SKM-1 (cell line): ENCODE measurements around the gene MYOD1.

Experiments
- DNase-seq: peaks from one replicate; lab custom pipeline; 2025; ENCODE audit not compliant: unreplicated experiment; lab: John Stamatoyannopoulos, UW

MYOD1 gene

DNA sequence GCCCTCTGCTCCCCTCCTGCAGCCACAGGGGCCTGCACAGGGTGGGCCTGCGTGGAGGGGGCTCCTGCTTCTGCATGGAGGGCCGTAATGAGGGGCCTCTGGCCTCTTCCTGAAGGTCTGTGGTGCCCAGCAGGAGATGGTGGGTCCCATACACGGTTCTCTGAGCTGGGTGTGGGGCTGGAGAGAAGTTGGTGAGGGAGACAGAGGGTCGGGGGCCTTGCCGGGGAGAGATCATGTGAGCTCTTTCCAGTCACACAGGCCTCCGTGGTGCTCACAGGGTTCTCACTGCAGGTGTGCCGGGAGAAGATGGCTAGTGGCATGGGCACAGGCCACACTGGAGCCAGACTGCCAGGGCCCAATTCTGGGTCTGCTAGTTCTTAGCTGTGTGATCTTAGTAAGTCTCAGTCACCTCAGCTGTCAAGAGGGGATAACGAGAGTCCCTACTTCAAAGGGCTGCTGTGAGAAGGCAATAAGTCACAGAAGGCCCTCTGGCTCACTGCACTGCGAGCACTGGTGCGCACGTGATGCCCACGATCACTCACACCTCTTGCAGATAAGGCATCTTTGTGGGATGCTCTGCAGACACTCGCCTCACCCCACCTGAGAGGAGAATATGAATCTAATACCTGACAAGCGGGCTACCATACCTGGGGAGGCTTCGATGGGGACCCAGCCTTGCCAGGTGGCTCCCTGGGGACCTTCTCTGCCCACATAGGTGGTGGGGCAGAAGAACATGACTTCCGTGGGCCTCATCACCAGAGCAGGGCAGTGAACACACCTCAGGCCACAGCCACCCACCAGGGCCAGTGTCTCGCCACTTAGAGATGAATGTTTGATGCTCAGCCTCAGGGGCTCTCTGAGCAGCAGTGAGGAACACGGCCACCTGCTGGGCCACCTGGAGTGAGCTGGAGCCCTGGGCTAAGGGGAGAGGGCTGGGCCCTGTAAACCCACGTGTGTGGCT, 29.7 kb downstream of the MYOD1 start:
- DNase-seq = no peak

GRCh38 chr11:17750013-17750800, 30.8 kb downstream of the MYOD1 start:
- DNase-seq = no peak

DNA sequence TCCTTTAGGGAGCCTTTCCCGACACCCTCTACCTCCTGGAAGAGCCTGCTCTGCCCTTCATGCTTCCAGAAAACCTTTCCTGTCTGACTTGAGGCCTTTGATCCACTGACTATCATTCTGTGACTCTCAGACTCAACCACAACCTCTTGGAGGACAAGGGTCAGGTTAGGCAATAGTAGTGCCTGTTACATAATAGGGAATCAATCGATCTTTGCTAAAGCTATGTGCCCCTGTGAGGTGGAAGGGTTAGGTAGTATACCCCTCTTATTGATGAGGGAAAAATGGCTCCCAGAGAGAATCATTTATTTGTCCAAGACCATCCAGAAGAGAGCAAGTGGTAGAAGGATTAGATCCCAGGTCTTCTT, 31.4 kb downstream of the MYOD1 start:
- no peak for DNase-seq

- DNase-seq = no peak
Observed at GRCh38 chr11:17751558-17751957, 32.2 kb downstream of the MYOD1 start.

- DNase-seq = no peak
Observed at GRCh38 chr11:17752144-17752543, 32.8 kb downstream of the MYOD1 start.

DNA sequence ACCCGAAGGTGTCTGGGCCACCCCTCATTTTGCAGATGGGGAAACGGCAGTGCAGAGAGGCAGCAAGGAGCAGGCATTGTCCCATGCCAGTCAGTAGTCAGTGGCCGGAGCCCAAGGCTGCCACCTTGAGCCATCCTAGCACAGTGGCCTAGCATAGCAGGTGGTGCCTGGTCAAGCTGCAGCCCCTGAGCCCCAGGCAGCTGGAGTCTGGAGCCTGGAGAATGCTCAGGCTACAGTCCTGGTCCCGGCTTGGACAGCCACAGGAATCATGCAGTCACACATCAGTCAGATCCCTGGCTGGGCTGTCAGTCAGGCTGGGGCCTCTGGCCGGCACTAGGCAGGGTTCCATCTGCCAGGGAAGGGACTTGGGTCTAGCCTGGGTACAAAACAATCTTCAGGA, 33.8 kb downstream of the MYOD1 start:
- DNase-seq = no peak

- DNase-seq = no peak
Observed at GRCh38 chr11:17753641-17754040, 34.3 kb downstream of the MYOD1 start.

DNA sequence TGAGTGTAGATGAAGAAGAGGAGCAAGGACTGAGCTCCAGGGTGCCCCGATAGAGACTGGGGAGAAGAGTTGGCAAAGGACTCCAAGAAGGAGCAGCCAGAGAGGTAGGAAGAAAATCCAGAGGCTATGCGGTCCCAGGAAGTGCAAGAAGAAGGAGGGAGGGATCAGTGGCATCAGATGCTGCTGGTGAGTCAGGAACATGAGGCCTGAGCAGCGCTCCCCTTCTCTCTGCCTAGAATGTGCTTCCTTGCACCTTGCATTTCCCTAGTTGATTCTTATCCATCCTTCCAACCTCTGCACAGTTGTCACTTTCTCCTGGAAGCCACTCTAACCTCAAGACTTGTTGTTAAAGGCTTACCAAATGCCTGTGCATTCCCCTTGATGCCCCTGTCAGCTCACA, 36.5 kb downstream of the MYOD1 start:
- DNase-seq = no peak

DNA sequence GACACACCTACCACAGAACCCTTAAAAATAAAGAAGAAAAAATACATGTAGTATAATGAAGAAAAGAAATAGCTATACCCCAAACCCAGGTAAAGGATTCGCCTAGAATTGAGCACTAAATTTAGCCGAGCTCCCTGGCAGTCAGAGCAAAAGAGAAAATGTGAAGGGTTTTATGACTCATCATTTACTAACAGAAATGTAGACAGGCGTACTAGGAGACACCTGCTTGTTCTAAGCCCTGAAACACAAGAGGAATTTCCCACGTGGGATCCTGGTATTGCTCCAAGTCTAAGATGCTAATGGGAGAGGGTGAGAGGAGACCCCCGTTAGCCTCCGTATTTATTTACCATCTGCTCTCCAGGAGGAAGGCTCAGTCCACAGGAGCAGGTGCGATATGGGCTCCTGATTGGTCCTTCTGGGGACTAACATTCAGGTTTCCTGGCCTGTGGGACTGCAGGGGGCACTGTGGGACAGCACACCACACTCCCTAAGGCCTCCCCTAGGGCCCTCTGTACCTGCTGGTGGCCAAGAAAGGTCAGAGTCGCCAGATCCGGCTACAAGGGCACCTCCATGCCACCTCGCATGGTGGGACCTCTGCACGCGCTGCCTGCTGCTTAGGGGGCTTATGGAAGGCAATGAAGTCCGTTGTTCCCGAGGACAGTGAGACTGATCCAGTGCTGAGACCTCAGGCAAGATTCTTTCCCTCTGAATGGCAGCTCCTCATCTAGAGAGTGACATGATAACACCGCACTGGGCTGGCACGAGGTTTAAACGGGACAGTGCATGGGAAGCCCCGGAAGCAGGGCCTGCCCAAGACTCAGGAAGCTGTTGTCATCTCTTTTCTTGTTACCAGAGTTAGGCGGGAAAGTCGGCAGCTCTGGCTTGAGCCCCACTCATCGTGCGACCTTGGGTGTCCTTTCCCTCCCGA, 41.0 kb downstream of the MYOD1 start:
- DNase-seq = no peak

GRCh38 chr11:17762309-17762974, 43.1 kb downstream of the MYOD1 start:
- DNase-seq = no peak

GRCh38 chr11:17763244-17763643, 43.9 kb downstream of the MYOD1 start:
- no peak for DNase-seq

DNA sequence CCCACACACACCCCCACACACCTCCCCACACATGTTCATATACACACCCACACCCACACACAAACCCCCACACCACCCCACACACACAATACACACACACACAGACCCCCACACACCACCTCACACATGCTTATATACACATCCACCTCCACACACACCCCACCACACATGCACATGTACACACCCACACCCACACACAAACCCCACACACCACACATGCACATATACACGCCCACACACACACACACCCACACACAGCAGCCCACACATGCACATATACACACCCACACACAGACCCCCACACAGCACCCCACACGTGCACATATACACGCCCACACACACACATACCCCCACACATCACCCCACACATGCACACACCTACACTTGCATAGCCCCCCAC, 44.3 kb downstream of the MYOD1 start:
- no peak for DNase-seq

- no peak for DNase-seq
Observed at GRCh38 chr11:17764446-17765218, 45.3 kb downstream of the MYOD1 start.

DNA sequence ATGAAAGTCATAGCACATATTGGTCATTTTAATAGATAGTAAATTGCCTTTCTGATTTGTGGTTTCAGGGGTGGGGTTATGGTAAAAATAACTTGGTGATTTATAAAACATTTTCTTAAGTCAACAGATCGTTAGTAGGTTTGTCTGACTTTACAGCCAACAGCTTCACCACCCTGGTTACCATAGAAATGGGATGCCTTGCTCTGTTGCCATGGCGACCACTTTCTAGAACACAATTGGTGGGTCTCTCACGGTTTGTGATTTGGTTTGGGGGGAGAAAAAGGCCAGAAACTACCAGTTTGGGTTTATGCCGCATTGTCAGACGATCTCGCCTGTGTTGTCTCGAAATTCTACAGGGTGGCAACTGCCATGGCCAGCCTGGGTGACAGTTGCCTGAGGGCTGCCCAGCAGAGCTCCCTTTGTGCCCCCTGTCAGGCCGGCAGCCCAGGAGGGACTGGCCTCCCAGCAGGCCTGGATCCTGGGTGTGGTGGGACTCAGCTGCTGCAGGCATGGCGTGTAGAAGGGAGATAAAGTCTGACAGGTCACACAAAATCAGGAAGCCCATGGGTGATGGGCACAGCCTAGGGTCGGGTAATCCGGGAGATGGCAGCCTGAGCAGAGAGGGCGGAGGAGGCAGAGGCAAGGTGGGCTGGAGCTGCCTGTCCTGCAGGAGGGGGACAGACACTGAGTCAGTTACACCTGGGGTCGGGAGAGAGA, 46.1 kb downstream of the MYOD1 start:
- no peak for DNase-seq

- DNase-seq = no peak
Observed at GRCh38 chr11:17766073-17766359, 46.6 kb downstream of the MYOD1 start.

DNA sequence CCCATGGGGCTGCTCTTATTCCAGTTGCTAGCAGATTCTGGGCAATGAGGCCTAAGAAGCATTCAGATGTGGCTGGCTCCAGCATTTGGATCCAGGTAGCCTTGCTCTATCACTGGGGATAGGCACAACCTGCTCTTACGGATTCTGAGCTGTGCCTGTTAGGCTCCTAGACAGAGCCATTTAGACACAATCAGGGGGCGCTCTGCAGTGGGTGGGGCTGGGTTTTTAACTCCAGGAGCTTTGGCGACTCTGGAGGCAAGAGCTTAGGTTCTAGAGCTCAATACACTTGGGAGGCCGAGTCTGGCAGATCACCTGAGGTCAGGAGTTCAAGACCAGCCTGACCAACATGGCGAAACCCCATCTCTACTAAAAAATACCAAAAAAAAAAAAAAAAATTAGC, 47.2 kb downstream of the MYOD1 start:
- DNase-seq = no peak

DNA sequence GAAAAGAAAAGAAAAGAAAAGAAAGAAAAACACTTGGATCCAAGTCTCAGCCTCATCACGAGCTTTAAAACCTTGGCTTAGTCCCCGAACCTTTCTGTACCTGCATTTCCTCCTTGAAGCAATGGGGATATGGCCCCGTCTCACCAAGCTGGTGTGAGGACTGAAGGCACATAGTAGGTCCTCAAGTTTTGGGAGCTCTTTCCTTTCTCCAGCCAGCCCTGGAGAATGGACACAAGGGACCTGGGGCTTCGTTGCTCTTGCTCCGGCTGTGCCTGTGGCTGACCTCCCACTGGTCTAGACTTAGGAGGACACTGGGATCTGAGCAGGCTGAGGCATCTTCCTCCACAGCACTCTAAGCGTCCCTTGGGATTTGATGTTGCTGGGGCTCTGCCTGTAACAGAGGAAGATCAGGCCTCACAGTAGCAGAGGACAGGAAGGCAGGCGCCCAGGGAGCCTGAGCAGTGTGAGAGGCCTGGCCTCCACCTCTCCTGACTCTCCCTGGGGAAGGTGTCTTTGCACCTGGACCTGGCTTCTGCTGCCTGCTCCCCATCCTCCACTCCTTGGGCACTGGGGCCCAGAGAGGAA, 48.0 kb downstream of the MYOD1 start:
- no peak for DNase-seq

GRCh38 chr11:17767914-17768313, 48.5 kb downstream of the MYOD1 start:
- DNase-seq = no peak

- DNase-seq = no peak
Observed at GRCh38 chr11:17768547-17768946, 49.2 kb downstream of the MYOD1 start.
